ENCODE data around the gene SEPTIN1.

DNA sequence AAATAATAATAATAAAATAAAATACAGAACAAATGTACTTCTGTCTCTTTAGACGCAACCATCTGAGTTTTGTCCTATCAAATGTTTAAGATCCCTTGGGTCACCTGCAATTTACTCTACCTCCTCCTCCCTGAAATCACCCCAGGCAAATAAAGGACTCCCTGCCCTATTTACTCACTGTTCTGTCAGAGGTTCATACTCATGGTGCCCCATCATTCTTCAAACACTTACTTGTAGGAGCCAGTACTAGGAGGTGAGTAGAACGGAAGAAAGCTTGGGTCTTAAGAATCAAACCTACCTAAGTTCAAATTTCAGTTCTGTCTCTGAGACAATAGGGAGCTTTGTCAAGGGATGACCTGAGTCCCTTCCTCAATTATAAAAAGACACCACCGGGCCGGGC, 15.8 kb downstream of the SEPTIN1 start:
- TF ChIP-seq, protein P1, sequence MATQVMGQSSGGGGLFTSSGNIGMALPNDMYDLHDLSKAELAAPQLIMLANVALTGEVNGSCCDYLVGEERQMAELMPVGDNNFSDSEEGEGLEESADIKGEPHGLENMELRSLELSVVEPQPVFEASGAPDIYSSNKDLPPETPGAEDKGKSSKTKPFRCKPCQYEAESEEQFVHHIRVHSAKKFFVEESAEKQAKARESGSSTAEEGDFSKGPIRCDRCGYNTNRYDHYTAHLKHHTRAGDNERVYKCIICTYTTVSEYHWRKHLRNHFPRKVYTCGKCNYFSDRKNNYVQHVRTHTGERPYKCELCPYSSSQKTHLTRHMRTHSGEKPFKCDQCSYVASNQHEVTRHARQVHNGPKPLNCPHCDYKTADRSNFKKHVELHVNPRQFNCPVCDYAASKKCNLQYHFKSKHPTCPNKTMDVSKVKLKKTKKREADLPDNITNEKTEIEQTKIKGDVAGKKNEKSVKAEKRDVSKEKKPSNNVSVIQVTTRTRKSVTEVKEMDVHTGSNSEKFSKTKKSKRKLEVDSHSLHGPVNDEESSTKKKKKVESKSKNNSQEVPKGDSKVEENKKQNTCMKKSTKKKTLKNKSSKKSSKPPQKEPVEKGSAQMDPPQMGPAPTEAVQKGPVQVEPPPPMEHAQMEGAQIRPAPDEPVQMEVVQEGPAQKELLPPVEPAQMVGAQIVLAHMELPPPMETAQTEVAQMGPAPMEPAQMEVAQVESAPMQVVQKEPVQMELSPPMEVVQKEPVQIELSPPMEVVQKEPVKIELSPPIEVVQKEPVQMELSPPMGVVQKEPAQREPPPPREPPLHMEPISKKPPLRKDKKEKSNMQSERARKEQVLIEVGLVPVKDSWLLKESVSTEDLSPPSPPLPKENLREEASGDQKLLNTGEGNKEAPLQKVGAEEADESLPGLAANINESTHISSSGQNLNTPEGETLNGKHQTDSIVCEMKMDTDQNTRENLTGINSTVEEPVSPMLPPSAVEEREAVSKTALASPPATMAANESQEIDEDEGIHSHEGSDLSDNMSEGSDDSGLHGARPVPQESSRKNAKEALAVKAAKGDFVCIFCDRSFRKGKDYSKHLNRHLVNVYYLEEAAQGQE (IDR thresholded peaks at IDR 0.05; ENCODE audit: low read depth): no peak
- no peak for TF ChIP-seq CEBPB (IDR thresholded peaks at IDR 0.05; ENCODE audit: low read depth)
- no peak for TF ChIP-seq EZH2 (IDR thresholded peaks at IDR 0.05)
- TF ChIP-seq, protein P2, sequence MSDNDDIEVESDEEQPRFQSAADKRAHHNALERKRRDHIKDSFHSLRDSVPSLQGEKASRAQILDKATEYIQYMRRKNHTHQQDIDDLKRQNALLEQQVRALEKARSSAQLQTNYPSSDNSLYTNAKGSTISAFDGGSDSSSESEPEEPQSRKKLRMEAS (IDR thresholded peaks at IDR 0.05): no peak
- no peak for TF ChIP-seq POLR2AphosphoS5 (IDR thresholded peaks at IDR 0.05; ENCODE audit: low read depth, low read length)

All from HCT116 (cell line).